SIG-M5 treated with dmso at 0.1 percent for 504 hours (cell line): ENCODE measurements around the gene GIGYF2.
"Not testable (repeated sequence)": the region's sequence is repeated elsewhere in the genome, so short reads cannot be mapped to it uniquely, and the experiment has no call there.

Experiments used
- DNase-seq: peaks from one replicate; lab custom pipeline; 2025; ENCODE audit not compliant: unreplicated experiment; lab: John Stamatoyannopoulos, UW

Gene GIGYF2

DNA sequence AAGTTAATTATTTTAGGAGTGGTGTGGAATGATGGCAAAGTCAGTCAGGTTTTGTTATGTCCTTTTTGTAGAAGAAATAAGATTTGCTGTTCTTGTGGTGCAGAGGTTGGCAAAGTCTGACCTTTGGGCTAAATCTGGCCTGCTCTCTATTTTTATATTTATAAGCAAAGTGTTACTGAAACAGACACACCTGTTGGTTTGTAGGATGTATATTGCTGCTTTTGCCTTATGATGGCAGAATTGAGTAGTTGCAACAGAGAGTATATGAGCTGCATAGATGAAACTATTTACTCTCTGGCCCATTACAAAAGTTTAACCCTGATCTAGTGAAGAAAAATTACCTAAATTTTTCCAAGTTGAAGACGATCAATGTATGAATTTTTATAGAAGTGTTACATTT is 113.3 kb downstream of the GIGYF2 start:
- no peak for DNase-seq

DNA sequence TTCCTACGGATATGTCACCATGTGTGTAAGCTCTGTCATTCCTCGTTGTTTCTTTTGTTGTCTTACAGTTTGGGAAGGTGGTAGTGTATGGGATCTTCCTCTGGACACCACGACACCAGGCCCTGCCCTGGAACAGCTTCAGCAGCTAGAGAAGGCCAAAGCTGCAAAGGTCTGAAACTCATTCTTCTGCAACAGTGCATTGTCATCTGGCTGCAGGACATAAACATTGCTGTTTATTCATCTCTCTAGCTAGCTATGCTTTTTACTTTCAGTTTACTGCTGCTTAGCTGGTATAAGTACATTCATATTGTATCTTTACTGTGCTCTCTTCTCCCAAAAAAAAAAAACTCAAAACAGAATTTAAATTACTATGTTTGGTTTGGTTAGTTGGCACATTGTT is 118.4 kb downstream of the GIGYF2 start:
- no peak for DNase-seq

DNA sequence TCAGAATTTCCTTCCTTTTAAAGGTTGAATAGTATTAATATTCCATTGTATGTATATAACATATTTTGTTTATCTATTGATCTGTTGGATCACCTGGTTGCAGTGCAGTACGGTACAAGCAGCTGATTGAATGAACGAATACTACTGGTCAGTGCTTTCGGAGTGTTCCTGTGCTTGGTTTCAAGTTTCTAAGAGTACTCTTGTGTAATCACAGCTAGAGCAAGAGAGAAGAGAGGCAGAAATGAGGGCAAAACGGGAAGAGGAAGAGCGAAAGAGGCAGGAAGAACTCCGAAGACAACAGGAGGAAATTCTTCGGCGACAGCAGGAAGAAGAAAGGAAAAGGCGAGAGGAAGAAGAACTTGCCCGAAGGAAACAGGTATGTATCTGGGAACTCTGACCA is 119.5 kb downstream of the GIGYF2 start:
- DNase-seq, result no peak

DNA sequence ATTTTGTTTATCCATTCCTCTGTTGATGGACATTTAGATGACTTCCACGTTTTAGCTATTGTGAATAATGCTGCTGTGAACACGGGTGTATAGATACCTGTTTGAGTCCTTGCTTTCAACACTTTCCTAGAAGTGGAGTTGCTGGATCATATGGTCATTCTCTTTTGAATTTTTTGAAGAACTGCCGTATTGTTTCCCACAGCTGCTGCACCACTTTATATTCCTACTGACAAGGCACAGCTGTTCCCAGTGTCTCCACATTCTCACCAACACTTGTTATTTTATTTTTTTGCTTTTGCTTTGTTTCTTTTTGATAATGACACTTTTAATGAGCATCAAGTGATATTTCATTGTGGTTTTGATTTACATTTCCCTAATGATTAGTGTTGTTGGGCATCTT is 120.6 kb downstream of the GIGYF2 start:
- no peak for DNase-seq

DNA sequence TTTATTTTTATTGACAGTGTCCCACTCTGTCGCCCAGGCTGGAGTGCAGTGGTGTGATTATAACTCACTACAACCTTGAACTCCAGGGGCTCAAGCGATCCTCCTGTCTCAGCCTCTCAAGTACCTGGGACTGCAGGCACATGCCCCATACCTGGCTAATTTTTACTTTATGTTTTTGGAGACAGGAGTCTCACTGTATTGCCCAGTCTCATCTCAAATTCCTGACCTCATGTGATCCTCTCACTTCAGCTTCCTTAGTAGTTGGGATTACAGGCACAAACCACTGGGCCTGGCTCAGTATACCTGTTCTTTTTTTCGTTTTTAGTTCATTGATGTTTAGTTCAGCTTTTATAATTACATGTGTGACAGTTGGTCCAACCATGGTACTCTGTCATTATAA is 132.9 kb downstream of the GIGYF2 start:
- no peak for DNase-seq

DNA sequence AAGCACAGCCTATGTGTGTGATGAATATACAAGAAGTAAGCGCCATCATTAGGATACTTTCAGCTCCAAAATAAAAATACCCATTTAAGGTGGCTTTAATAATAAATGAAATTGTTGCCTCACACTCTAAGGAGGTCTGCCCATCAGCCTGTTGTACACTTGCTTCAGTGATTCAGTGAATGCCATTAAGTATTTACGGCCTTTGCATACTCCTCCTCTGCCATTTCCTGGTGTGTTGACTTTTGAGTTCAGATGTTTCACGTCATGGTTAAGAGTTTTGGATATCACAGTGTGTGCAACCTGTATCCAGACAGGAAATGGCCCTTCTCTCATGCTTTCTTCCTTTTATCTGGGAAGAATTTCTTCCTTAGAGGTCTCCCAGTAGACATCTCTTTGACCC is 134.4 kb downstream of the GIGYF2 start:
- no peak for DNase-seq

DNA sequence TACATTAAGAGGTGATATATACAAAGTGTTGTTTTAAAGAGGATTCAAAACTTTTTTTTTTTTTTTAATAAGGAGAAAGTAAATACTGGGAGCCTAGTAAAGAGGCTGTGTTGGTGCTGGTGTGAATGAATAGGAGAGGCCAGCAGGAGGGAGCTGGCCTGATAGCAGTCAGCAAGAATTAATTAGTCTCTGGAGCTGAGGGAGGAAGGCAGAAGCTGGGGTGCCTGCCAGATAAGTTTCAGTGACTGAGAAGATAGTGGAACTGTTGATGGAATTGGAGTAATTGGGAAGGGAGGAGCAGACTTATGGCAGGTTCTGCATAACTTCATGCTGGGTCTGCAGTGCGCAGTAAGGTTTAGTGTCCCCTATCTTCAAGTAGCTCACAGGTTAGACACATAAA is 136.7 kb downstream of the GIGYF2 start:
- DNase-seq, result no peak

DNA sequence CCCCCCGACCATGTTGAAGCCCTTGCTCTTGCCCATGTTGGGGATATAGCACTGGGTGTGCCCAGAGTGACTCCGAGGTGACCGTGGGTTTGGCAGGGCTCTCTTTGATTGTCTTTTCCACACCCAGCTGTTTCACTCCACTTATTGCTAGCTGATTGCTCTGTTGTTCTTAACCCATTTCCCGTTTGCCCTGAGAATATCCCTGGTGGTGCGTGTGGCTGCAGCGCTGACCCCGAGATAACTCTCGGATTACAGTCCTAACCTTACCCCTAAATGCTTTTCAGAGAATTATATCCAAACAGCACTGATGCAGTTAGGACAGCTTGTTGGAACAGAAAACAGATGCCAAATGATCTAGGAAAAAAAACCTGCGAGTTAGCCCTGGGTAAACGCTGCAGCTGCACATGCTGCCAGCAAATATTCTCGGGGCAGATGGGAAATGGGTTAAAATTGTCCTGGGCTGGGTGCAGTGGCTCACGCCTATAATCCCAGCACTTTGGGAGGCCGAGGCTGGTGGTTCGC is 138.6 kb downstream of the GIGYF2 start:
- DNase-seq, result no peak

DNA sequence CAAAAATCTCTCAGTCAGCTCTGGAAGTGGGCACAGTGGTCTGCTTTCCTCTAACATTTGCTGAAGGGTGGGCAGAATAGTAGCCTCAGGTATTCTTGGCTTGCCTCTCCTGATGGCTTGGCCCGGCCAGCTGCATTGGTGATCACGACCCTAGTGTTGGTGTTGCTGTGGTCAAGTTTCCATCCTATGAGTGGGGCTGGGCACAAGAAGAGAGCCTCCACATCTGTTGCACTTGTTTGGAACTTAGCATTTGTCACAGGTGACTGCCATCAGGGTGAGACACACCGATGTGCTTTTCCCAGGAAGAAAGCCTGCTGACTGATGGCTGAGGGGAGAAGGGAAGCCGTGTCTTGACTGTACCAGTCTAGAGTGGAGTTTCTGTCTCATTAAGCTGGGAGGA is 139.8 kb downstream of the GIGYF2 start:
- DNase-seq, result no peak

DNA sequence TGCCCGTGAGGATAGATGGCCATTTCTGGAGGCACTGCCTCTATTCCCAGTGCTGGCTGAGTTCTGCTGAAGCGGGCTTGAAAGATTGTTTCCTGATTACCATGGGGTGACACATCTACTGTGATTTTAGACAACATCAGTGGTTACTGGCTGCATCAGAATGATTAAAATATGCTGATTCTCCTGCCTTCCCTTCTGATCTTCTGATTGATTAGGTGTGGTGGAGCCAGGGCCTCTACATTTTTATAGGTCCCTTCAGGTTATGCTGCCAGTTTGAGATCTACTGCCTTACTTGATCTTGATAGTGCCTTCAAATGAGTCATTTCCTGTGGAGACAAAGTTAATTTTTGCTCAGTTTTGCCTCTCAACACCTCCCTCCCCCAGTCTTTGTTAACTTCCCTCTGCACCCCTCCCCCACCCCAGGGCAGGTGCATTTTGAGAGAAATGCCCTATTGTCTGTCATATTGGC is 141.3 kb downstream of the GIGYF2 start:
- DNase-seq, result peak; percentile 60

DNA sequence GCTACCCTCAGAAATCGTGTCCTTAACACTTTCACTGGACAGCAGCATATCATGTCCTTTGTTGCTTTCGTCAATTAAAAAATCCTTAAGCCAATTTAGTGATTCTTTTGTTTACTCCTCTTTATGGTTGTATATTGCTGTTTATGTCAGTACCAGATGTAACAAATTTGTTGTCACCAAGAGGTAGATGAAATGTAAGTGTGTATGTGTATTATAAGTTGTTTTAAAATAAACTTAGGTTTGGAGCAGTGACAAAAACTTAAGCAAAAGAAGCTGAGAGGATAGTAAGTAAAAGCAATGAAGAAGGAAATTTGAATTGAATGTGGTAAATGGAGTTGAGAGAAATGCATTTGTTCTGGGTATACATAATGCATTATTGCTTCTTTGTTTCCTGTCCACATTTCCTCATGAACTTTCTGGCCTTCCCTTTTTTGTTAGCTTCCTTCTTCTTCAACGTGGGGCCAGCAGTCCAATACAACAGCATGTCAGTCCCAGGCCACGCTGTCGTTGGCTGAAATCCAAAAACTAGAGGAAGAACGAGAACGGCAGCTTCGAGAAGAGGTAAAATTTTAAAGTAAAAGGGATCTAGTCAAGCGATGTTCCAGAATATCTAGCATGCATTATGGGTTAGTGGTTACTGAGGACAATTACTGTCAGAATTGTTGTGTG is 142.4 kb downstream of the GIGYF2 start:
- peak; percentile 40 for DNase-seq

DNA sequence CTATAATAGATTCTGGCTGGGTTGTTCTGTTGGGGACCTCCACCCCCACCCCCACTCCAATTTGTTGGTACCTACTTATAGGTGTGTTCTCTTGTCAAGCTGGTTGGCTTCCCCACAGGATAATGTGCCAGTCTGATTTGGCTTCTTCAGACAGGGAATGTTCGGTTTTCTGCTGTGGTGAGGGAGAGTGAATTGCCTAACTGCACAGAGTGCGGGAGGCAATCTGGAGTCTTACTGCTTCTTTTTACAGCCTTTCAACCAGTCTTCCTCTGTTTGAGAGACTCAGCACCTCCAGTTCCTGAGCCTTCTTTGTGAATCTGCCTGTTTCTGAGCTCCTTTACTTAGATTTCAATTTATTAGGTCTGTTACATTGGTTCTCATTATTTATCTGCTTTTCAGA is 145.6 kb downstream of the GIGYF2 start:
- no peak for DNase-seq

DNA sequence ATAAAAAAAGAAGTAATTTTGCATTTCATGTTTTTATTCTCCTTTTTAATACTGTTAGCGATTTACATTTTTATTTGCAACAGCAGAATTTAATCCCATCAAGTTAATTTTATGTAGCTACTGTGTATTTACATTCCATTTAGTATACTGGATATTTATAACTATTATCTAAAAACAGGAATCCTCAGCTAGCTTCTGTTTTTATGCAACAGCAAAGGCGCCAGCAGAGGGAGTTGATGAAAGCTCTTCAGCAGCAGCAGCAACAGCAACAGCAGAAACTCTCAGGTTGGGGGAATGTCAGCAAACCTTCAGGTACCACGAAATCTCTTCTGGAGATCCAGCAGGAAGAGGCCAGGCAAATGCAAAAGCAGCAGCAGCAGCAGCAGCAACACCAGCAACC is 146.7 kb downstream of the GIGYF2 start:
- DNase-seq, result no peak

DNA sequence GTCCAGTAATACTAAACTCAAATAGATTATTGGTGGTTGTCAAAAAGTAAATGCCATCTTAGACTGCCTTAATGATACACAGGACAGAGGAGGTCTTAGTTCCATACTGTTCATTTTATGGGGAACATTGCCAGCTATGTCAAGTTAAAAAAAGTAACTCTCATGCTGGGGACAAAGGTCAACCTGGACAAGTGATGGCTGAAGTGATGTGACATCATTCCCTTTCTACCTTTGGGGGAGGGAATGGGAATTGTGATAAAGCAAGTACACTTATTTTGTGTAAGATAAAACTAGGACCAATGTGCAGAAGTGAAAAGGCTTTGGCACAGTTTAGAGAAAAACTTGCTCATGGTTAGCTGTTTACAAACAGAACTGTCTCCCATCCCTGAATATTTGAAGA is 148.9 kb downstream of the GIGYF2 start:
- DNase-seq, result no peak

DNA sequence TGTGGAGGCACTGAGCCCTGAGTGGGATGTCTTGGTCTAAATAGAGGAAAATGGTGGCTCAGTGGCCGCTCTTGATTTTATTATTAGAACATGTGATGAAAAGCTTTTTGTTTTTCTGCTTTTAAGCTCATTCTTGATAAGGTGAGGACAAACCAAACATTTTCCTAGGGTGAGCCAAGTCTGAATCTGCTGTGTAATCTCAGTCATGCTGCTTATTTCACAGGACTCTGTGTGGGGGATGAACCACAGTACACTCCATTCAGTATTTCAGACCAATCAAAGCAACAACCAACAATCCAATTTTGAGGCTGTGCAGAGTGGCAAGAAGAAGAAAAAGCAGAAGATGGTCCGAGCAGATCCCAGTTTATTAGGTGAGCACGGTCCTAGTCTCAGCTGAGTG is 152.9 kb downstream of the GIGYF2 start:
- no peak for DNase-seq

DNA sequence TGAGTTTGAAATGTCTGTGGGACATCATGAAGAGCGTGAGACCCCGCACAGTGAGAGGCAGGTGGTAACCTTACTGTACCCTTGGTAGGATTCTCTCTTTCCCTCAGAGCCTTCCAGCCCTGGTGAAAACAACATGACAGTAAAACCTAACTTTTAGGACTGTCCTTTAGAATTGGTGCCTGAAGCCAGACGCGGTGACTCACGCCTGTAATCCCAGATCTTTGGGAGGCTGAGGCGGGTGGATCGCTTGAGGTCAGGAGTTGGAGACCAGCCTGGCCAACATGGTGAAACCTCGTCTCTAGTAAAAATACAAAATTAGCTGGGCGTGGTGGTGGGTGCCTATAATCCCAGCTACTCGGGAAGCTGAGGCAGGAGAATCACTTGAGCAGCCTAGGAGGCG is 154.9 kb downstream of the GIGYF2 start:
- DNase-seq, result not testable (repeated sequence)

DNA sequence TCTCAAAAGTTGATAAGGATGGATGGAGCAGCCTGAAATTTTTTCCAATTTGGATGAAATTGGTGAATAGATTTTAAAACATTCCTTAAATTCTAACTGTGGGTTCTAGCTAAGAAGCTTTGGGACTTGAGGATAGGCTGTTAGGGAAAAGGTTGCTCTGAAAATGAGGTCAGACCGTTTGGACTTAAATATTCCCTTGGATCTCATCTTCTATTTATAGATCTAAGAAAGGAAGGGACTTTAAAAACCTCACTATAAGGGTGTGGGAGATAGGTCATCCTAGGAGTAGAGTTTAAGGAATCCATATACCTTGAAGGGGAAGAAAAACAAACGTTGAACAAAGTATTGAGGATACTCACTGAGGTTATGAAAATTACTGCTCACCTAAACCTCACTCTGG is 155.5 kb downstream of the GIGYF2 start:
- no peak for DNase-seq

DNA sequence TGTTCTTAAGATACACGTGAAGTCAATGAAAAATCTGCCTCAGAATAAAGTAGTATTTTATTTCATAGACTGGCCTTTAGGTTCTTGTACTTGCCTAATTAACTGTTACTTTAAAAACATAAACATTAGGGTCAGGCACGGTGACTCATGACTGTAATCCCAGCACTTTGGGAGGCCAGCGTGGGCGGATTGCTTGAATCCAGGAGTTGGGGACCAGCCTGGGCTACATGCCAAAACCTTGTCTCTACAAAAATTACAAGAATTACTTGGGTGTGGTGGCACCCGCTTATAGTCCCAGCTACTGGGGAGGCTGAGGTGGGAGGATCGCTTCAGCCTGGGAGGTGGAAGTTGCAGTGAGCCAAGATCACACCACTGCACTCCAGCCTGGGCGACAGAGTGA is 157.0 kb downstream of the GIGYF2 start:
- DNase-seq, result no peak

DNA sequence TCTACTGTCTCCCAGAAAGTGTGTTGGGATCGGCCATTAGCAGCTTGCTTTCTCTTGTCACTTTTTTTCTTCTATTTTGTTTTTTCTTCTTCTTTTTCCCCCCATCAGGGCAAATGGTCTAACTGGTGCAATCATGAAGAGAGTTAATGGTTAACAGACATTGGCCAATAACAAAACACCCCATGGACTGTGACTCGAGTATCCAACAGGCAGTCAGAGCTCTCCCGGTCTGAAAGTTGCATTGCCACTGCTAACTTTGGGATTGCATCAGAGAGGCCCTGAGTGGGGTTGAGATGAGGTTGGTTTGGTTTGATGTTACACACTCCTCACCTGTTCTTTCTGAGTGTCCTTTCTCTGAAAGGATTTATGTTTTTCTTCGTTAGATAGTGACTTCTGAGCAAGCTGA is 160.0 kb downstream of the GIGYF2 start:
- DNase-seq, result no peak

DNA sequence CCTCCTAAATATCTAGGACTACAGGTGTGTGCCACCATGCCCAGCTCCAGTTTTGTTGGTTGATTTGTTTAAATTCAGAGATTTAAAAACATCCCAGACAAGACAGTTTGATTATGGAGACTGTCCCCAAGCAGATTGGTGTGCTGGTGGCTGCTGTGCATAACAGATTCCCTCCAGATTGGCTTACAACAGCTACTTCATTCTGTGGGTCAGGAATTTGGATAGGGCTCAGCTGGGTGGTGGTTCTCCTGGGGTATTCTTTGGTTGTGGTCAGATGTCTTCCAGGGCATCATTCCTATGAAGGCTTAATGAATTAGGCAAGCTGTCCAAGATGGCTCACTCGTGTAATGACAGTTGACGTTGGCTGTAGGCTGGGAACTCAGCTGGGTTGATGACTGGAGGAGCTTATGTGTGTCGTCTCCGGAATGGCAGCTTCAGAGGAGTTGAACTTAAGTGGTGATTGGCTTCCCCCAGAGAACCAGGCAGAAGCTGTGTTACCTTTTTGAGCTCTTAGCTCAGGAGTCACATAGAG is 162.3 kb downstream of the GIGYF2 start:
- DNase-seq, result no peak

DNA sequence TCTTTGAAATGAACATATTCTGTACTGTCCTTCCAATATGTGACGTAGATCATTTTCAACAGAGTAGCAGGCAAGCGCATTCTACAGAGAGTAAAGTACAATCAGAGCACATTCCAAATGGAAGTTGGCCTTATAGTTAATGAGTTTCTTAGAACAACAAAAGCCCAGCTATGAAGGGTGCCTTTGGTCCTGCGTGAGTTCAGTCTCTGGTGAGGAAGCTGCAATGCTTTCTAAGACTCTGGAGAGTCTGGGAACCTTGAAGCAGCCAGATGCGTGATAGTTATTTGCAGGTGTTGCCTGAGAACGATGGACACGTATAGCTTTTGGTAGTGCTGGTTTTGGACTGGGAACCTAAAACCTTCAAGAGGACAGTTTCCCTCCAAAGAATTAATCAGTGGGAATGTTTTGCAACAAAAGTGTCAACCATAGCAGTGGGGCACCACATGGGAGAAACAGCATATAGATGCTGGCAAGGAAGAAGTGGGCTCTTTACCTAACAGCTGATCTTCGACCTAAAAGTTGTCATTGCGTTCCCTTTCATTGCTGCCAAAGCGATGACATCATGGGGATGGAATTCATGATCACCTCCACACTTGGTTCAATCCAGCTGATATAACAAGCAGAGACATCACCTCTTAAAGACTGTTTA is 163.6 kb downstream of the GIGYF2 start:
- no peak for DNase-seq

DNA sequence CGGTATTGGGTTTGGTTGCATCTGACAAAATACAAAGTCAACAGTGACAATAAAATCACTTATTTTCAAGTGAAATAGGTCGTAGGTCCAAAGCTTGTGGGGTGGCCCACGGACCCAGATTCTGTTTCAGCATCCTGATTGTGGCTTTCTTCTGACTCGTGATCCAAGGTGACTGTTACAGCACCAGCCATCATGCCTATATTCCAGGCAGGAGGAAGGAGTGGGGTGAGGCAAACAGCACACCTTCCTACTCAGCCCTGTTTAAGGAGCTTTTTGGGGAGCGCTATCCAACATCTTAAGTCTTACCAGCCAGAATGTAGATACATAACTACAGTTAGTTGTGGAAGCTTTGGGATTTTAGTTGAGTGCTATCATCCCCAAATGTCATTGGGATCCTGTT is 164.2 kb downstream of the GIGYF2 start:
- no peak for DNase-seq

DNA sequence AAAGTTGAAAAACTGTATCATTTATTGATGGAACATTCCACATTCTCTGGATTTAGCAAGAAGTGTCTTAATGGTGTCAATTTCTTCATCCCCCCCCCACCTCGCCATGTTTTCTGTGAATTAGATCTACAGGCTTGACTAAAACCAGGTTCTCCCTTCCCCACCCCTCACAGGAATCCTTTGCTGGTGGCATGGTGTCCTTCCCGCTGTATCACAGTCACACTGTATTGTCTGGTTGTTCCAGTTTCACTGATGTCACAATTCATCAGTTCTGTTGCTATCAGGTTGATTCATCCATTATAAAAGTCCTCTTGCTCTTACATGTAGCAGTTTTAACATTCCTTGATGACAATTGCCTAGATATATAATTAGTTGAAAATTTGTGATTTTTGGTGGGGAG is 166.9 kb downstream of the GIGYF2 start:
- DNase-seq, result no peak
